GM21529 (cell line): ENCODE data around the gene HOXB5.

ENCODE experiments used
- ATAC-seq: cut with Tn5 transposase; IDR thresholded peaks from one replicate; pipeline ENCODE4 v1.9.1; 2021; ENCODE audit not compliant: unreplicated experiment

HOXB5 gene

GRCh38 chr17:48630009-48630924 is 36.7 kb upstream of the HOXB5 start:
- no peak for ATAC-seq

DNA sequence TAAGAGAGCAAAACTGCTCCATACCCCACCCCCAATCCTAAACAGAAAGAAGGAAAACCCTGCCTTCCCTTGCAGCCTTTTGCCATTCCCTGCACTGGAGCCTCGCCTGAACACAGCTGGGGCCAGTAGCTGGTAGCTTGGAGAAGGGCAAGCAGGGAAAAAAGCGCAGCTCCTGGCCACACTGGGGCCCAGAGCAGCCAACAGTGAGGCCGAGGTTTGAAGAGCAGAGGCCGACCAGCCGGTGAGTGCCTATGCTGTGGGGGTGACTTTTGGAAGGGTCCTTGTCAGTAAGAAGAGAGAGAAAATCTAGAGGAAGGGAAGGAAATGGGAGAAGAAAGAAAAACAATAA is 35.8 kb upstream of the HOXB5 start:
- ATAC-seq, result no peak

DNA sequence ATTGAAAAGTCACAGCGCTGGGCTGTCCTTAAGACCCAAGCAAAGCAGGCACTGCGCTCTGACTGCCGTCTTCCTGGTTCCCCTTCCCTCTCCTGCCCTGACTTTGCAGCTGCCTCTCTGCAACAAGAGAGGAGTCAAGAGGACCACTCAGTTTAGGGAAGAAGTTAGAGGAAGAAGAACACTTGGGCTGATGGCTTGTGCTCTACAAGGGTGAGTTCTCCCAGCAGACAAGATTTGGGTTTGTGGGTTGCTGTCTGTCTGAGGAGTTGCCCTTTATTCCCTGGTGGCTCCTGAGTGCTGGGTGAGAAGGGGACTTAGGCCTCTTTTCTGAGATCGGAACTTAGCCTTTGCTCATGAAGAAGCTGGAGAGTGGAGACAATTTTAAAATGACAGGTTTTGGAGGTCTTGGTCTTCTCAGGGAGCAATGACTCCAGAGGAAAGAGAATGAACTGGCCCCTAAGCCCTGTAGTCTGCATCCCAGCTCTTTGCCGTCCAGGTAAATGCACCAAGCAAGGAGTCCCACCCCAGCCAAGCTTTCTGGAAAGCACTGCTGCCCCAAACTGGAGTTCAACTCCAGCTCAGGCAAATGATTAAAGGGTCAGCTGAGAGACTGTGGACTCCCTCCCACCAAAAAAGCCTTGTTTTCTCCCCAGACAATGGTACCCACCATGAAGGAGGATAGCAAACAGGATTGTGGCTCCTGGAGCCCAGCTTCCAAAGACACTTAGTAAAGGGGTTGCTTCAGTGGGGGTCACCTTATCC is 35.3 kb upstream of the HOXB5 start:
- ATAC-seq, result no peak

- no peak for ATAC-seq
Measured at GRCh38 chr17:48627623-48628521, 34.3 kb upstream of the HOXB5 start.

- no peak for ATAC-seq
Measured at GRCh38 chr17:48627118-48627597, 33.6 kb upstream of the HOXB5 start.

- no peak for ATAC-seq
Measured at GRCh38 chr17:48626245-48627117, 32.9 kb upstream of the HOXB5 start, which contains the start of gene HOXB9. Gene HOXB9 (minus strand): TSS chr17:48626358. CDS start chr17:48626269, 89 bp downstream.

GRCh38 chr17:48625495-48626244 is 32.1 kb upstream of the HOXB5 start:
- ATAC-seq, result no peak

DNA sequence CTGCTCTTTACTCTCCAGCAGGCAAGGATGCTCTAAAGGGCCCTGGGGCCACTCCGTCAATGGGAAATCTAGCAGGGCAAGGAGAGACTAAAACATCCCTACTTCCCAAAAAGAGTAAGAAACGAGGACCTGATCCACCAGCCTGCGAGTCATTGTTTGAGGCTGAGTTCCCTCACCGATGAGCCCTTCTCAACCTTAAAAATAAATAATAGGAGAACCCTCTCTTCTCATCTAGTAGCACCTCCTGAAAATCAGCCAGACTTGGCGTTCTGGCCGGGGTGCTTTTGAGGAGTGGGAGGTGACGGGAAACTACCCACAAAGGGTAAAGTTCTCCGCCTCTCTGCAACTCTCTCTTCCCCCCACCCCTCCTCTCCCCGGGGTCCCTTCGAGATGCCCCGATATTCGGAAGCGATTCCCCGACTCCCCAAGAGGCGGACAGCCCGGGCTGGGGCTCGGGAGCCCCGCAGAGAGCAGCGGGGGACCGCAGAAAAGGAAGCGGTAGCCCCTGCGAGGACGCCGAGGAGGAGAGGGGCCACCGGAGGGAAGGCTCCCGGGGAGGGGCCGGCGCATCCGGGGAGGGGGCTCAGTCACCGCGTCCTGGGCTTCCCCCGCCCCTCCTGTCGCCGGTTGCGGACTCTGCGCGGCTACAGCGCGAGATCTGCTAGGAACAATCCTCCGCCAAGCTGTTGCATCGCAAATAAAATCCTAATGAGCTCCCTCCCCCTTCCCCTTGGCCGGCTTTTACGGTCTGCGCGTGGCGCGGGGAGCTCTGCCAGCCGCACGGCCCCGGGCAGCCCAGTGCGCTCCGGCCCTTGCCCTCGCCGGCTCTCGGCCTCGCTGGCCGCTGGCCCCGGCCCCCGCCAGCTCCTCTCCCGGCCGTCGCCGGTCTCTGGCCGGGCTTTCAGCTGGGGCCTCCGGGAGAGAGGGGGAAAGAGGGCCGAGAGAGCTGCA is 31.2 kb upstream of the HOXB5 start:
- ATAC-seq, result no peak

- ATAC-seq, result no peak
Measured at GRCh38 chr17:48624118-48624517, 30.5 kb upstream of the HOXB5 start.

GRCh38 chr17:48623583-48623982 is 30.0 kb upstream of the HOXB5 start:
- no peak for ATAC-seq

DNA sequence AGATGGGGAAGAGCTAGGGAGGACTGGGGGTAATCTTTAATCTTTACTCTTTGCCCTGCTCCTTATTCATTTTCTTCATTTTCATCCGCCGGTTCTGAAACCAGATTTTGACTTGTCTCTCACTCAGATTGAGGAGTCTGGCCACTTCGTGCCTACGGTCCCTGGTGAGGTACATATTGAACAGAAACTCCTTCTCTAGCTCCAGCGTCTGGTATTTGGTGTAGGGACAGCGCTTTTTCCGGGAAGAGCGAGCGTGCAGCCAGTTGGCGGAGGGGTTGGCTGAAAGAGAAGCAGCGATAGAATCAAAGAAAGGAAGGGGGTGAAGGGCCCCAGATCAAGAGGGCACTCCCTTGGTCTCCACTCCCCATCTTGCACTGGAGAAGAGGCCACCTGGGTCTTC is 29.3 kb upstream of the HOXB5 start:
- ATAC-seq, result no peak

DNA sequence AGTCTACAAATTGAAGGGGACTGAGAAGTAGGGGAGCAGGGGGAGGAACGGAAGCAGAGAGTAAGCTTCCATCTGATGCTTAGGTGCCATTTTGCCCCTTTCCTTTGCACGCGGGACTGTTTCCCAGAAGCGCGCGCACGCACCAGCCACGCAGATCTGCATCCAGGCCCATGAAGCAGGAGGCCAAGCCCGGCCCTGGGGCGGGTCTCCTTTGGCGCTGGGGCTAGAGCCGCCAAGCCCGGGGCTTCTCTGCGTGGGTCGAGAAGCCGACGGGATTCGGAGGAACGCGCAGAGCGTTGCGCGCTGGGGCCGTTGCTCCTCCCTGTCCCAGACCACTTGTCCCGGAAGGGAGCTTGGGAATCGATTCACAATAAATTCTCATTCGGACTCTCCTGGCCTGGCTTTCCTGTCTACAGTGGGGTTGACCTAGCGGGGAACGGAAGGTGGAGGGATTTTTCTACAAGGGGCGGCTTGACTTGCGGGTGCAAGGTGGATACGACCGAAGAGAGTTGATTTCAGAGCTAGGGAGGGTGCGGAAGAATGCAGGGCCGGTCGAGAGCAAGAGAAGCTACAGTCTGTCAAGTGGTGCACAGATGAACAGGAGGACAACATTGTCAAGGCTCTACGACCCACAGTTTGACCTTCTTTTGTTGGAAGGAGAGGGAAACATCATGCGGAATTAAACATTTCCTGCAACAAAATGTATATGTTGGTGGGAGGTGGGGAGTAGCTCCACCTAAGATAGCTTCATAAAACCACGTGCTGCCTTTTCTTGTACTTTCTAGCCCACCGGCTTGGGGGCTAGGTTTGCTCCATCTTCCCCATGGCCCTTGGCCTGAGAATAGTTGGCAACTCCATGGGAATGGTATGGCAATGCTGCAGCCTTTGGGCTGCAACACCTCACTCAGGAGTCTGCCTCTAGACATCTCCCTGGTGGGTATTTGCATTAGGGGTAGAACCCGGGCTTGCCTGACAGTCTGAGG is 28.1 kb upstream of the HOXB5 start:
- no peak for ATAC-seq

GRCh38 chr17:48620461-48621139 is 27.0 kb upstream of the HOXB5 start:
- ATAC-seq, result no peak

DNA sequence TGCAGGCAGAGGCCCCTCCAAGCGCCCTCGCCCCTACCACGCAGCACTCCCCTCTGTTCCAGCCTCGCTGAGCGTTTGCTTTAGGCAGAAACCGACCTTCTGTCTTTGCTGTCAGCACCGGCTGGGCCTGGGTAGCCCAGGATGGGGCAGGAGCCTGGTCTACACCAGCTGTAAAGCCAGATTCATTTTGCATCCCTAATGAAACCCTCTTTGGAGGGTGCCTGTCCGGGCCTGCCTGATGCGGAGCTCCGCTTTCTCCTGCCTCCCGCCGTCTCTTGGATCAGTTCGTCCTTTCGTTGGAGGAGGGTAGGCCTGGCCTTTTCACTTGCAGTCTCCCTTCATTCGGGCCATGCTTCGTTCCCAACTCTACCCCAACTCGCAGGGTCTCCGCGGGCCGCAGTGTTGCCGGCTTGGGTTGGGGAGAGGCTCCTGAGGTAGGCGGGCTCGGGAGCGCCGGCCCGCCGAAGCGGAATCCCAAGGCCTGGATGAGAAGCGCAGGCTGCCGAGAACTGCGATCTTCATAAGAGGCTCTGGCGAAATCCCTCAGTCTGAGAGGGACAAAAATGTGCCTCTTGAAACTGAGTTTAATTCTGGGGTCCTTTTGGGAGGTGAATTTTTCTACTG is 26.4 kb upstream of the HOXB5 start:
- no peak for ATAC-seq

GRCh38 chr17:48618256-48618896 is 24.8 kb upstream of the HOXB5 start:
- no peak for ATAC-seq
